Measurements from ENCODE around the gene CFAP92. TPM values are rescaled to one million over a fixed set of nuclear protein-coding genes. Genes with fewer than 3 reads are reported as not detected.

CFAP92 gene
- total and polyA plus RNA-seq, 2 donors (not counting 1 experiment from before 2014, with no cell fraction given), result not detected

GRCh38 chr3:128879991-128880390, 113.9 kb downstream of the CFAP92 start:
- WGBS (ENCODE audit: insufficient coverage), result 0% methylated on average over 6 of the region's 6 CpGs
- Histone ChIP-seq H3K79me2 (ENCODE audit: control insufficient read depth, insufficient read depth, low read length) (peaks cover 69% of the 10 kb centered on the region), H3K27me3 (replicated peaks in 1 of 4; ENCODE audit: control extremely low read depth in 1 of 4, control insufficient read depth in 3 of 4, insufficient read depth in 4 of 4, low read length in 3 of 4) (no peaks in the 10 kb centered on the region), H3K36me3 (replicated peaks in 1 of 2; ENCODE audit: control extremely low read depth in 1 of 2, control insufficient read depth in 1 of 2, extremely low read depth in 1 of 2, insufficient read depth in 2 of 2, low read length in 1 of 2) (peaks cover 0 to 25% of the 10 kb centered on the region in 2 experiments), H3K4me3 (ENCODE audit: control extremely low read depth in 1 of 5, extremely low read depth in 1 of 5, insufficient read depth in 1 of 5, low read depth in 2 of 5, low read length in 4 of 5) (peak overlapping the region; percentile 86 to 97 (median 88)), H4K20me1 (ENCODE audit: control insufficient read depth, insufficient read depth, low read length, poor library complexity, severe bottlenecking) (no peaks in the 10 kb centered on the region), H3K4me2 (replicated peaks; ENCODE audit: low read depth, low read length, poor library complexity, severe bottlenecking) (peak overlapping the region; percentile 84), H3K4me1 (ENCODE audit: control insufficient read depth in 2 of 2, insufficient read depth in 2 of 2, low read length in 2 of 2) (peaks cover 24 to 31% of the 10 kb centered on the region in 2 donors), H3K9me3 (ENCODE audit: control extremely low read depth in 1 of 3, control insufficient read depth in 2 of 3, insufficient read depth in 1 of 3, low read length in 2 of 3) (no peaks in the 10 kb centered on the region), H3K27ac (ENCODE audit: low read length in 2 of 2) (peak overlapping the region; percentile 93 to 98), H2AFZ (ENCODE audit: insufficient read depth, low read depth, low read length, poor library complexity, severe bottlenecking) (peak overlapping the region; percentile 96), H3K9ac (ENCODE audit: low read length) (peak overlapping the region; percentile 99)
- DNase-seq (no peak), ATAC-seq (ENCODE audit: low read depth) (no peak)
- intact Hi-C loops (cut with micrococcal nuclease), result loop anchor here (1.0 to 5.0 kb wide), 8 partner anchors 34 to 827 kb away; partner anchors contain the start of genes CNBP, RAB7A, RPN1 and SEC61A1
- TF ChIP-seq, protein P1, sequence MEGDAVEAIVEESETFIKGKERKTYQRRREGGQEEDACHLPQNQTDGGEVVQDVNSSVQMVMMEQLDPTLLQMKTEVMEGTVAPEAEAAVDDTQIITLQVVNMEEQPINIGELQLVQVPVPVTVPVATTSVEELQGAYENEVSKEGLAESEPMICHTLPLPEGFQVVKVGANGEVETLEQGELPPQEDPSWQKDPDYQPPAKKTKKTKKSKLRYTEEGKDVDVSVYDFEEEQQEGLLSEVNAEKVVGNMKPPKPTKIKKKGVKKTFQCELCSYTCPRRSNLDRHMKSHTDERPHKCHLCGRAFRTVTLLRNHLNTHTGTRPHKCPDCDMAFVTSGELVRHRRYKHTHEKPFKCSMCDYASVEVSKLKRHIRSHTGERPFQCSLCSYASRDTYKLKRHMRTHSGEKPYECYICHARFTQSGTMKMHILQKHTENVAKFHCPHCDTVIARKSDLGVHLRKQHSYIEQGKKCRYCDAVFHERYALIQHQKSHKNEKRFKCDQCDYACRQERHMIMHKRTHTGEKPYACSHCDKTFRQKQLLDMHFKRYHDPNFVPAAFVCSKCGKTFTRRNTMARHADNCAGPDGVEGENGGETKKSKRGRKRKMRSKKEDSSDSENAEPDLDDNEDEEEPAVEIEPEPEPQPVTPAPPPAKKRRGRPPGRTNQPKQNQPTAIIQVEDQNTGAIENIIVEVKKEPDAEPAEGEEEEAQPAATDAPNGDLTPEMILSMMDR (IDR thresholded peaks at IDR 0.05), result no peak
- no peak for TF ChIP-seq EZH2 (IDR thresholded peaks at IDR 0.05; ENCODE audit: borderline replicate concordance, insufficient read depth, low read depth, low read length, poor library complexity, severe bottlenecking)
- CTCF ChIA-PET, result interaction anchor here (1.5 to 3.6 kb wide), 3 partner anchors 85 to 262 kb away, joined by 5 to 24 read pairs (median 9); no protein-coding TSS in a partner anchor
- POLR2A ChIA-PET, result interaction anchor here (0.6 to 1.3 kb wide), 2 partner anchors 9 to 230 kb away, joined by 3 read pairs; partner anchors contain the start of gene RPN1
- H3K9me3 Mint-ChIP-seq (ENCODE audit: insufficient read depth), result no peaks in the 10 kb centered on the region
- H3K4me3 Mint-ChIP-seq, result peak overlapping the region; percentile 95
- H3K27ac Mint-ChIP-seq, result peak overlapping the region; percentile 95
- H3K27me3 Mint-ChIP-seq, result no peaks in the 10 kb centered on the region
- H3K4me1 Mint-ChIP-seq, result peaks cover 55% of the 10 kb centered on the region

Data from B cell (primary cell).